GM06990 (cell line): ENCODE measurements around the gene DOHH.

Source experiments
- DNase-seq: peaks from one replicate; pipeline ENCODE4 v3.0.0-alpha.2; 2011; ENCODE audit not compliant: insufficient read length; ENCODE audit errors: extremely low read depth
- H3K27me3 ChIP-seq: replicated peaks from 2 replicates; pipeline ENCODE4 v1.6.0; 2011; ENCODE audit warnings: low read length; ENCODE audit not compliant: control insufficient read depth, insufficient read depth
- H3K36me3 ChIP-seq: 2 replicates; pipeline ENCODE4 v1.5.1; 2011; ENCODE audit warnings: low read length; ENCODE audit not compliant: control insufficient read depth, insufficient read depth
- H3K4me3 ChIP-seq: replicated peaks from 2 replicates; pipeline ENCODE4 v1.5.1; 2011; ENCODE audit warnings: low read depth, mild to moderate bottlenecking, control low read depth, low read length
- TF ChIP-seq, protein P1 (sequence below): IDR thresholded peaks from 2 replicates; pipeline ENCODE4 v1.5.1; 2011; ENCODE audit warnings: low read length, control low read depth, mild to moderate bottlenecking, inconsistent platforms; ENCODE audit not compliant: insufficient read depth, poor library complexity, severe bottlenecking

The DOHH gene

DNA sequence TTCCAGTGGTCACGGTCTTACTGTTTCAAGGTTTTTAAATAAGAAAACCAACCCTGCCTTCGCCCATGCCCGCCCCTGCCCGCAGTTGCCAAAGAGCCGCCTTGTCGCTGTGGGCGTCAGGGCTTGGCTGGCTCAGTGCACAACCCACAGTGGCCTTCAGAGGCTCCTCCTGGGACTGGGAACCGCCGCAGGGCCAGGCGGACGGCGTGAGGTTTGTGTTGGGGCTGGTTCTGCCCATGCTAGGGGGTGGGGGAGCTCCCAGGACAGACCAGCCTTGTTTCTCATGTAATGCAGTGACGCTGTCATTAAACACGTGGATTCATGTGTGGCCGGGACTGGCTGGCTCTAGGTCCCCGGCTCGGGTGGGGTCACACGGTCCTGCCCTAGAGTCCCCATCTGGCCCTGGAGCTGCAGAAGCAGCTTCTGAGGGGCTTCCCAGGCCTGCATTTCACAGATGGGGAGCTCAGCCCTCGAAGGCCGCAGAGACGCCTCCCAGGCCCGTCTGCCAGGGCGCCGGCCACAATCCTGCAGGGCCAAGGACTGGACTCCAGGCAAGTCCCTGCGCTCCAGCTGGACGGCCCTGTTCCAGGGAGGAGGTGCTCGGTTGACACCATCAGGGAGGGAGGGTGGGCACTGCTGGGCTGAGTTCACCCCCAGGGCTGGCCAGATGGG, 36.1 kb upstream of the DOHH start:
- no peak for DNase-seq
- Histone ChIP-seq H3K36me3 (peaks cover 27% of the 10 kb centered on the region), H3K4me3 (no peak overlapping the region), H3K27me3 (no peaks in the 10 kb centered on the region)
- TF ChIP-seq, protein P1, sequence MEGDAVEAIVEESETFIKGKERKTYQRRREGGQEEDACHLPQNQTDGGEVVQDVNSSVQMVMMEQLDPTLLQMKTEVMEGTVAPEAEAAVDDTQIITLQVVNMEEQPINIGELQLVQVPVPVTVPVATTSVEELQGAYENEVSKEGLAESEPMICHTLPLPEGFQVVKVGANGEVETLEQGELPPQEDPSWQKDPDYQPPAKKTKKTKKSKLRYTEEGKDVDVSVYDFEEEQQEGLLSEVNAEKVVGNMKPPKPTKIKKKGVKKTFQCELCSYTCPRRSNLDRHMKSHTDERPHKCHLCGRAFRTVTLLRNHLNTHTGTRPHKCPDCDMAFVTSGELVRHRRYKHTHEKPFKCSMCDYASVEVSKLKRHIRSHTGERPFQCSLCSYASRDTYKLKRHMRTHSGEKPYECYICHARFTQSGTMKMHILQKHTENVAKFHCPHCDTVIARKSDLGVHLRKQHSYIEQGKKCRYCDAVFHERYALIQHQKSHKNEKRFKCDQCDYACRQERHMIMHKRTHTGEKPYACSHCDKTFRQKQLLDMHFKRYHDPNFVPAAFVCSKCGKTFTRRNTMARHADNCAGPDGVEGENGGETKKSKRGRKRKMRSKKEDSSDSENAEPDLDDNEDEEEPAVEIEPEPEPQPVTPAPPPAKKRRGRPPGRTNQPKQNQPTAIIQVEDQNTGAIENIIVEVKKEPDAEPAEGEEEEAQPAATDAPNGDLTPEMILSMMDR: no peak

DNA sequence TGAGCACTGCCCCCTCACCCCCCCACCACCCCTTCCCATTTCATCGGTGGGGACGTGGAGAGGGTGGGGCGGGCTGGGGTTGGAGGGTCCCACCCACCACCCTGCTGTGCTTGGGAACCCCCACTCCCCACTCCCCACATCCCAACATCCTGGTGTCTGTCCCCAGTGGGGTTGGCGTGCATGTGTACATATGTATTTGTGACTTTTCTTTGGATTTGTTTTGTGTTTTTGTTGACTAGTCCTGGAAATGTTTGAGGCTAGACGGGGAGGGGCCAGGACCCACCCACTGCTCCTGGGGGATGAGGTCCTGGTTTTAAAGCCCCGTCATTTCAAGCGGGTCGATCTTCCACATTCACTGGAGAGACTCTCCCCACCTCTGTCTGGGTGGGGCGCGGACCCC, 35.5 kb upstream of the DOHH start:
- TF ChIP-seq, protein P1: no peak
- DNase-seq: no peak
- peaks cover 32% of the 10 kb centered on the region for H3K36me3 ChIP-seq

DNA sequence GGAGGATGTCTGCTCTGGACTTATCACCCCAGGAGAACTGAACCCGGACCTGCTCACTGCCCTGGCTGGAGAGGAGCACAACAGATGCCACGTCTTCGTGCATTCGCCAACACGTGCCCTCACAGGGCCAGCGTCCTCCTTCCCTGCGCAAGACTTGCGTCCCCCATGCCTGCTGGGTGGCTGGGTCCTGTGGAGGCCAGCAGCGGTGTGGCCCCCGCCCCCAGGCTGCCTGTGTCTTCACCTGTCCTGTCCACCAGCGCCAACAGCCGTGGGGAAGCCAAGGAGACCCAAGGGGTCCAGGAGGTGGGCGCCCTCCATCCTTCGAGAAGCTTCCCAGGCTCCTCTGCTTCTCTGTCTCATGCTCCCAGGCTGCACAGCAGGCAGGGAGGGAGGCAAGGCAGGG, 35.1 kb upstream of the DOHH start:
- TF ChIP-seq, protein P1: no peak
- no peak for DNase-seq
- Histone ChIP-seq H3K27me3 (no peaks in the 10 kb centered on the region), H3K4me3 (no peak overlapping the region), H3K36me3 (peaks cover 32% of the 10 kb centered on the region)

More for the DNA sequence above, 35.5 kb upstream of the DOHH start:
- Histone ChIP-seq H3K4me3 (no peak overlapping the region), H3K27me3 (no peaks in the 10 kb centered on the region)

- no peak for DNase-seq
- peaks cover 32% of the 10 kb centered on the region for H3K36me3 ChIP-seq
- no peaks in the 10 kb centered on the region for H3K27me3 ChIP-seq
- TF ChIP-seq, protein P1: no peak
- H3K4me3 ChIP-seq: no peak overlapping the region
Observed at GRCh38 chr19:3535235-3535535, 34.7 kb upstream of the DOHH start.

DNA sequence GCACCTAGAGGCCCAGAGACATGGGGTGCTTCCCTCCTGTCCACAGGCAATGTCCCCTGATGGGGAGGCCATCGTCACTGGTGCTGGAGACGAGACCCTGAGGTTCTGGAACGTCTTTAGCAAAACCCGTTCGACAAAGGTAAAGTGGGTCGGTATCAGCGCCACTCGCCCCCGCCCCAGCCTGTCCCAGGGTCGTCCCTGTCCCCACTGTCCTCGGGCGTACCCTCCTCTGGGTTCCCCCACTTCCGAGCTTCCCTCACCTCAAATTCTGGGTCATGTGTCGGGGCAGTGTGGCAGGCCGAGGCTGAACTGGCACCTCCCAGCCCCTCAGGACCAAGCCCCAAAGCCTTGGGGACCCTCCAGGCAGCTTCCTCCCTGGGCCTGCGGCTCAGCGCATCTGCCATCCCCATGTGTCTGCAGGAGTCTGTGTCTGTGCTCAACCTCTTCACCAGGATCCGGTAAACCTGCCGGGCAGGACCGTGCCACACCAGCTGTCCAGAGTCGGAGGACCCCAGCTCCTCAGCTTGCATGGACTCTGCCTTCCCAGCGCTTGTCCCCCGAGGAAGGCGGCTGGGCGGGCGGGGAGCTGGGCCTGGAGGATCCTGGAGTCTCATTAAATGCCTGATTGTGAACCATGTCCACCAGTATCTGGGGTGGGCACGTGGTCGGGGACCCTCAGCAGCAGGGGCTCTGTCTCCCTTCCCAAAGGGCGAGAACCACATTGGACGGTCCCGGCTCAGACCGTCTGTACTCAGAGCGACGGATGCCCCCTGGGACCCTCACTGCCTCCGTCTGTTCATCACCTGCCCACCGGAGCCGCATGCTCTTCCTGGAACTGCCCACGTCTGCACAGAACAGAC, 34.1 kb upstream of the DOHH start:
- peaks cover 32% of the 10 kb centered on the region for H3K36me3 ChIP-seq
- no peak for DNase-seq
- H3K4me3 ChIP-seq: no peak overlapping the region
- no peaks in the 10 kb centered on the region for H3K27me3 ChIP-seq
- TF ChIP-seq, protein P1: no peak
